Stimulated activated CD8-positive, alpha-beta memory T cell treated with anti-CD3 and anti-CD28 coated beads, Interleukin-7, amount 100 ng/mL, for 48 hours (primary cell): Measurements from ENCODE around the gene CD46.

Experiments used
- DNase-seq, 2 donors: peaks; one replicate each; pipeline ENCODE4 v3.0.0-alpha.2; 2020; ENCODE audit warnings: low read depth in 1 of 2; ENCODE audit errors: extremely low read depth in 1 of 2

CD46 gene

GRCh38 chr1:207844371-207844770 lies 92.5 kb downstream of the CD46 start:
- no peak for DNase-seq
